Ovary (tissue), 3 donors: ENCODE results near the gene MATN4.

Source experiments
- CTCF ChIP-seq, 3 donors: fragments of 450-650 bp in 2 of 3; fragments of 200-600 bp in 1 of 3; IDR thresholded peaks; one replicate each; pipeline versions ENCODE4 v1.5.1 to v1.8.0; 2016 to 2022; ENCODE audit warnings: antibody characterized with exemption in 3 of 3, mild to moderate bottlenecking in 1 of 3
- POLR2A ChIP-seq: fragments of 450-650 bp; IDR thresholded peaks from one replicate; pipeline ENCODE4 v1.6.1; 2017; ENCODE audit warnings: antibody characterized with exemption, mild to moderate bottlenecking, moderate library complexity
- donor health status: DM: no; HTN: no; CAD: no.

GRCh38 chr20:45342855-45343531 is 34.9 kb upstream of the MATN4 start:
- TF ChIP-seq CTCF (IDR thresholded peaks at IDR 0.05) (no peak), POLR2A (no peak)
